ENCODE results near the gene CCDC82.

DNA sequence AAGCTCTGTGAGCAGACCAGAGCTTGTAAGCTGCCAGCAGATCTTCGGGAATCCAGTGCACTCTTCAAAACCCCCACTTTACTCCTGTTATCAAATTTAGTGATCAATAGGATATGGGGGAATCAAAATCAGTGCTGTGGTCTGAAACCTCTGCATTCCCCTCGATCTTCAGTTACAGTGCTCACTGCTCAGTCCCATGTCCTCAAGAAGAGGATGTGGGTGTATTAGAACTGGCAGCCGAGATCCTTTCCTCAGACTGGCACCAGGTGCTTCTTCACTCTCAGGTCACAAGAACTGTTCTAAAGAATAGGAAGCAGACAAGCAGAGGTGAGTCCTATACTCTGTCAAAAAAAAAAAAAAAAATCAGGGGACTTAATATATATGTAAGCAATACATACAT lies 31.4 kb downstream of the CCDC82 start:
- TF ChIP-seq, protein P1, sequence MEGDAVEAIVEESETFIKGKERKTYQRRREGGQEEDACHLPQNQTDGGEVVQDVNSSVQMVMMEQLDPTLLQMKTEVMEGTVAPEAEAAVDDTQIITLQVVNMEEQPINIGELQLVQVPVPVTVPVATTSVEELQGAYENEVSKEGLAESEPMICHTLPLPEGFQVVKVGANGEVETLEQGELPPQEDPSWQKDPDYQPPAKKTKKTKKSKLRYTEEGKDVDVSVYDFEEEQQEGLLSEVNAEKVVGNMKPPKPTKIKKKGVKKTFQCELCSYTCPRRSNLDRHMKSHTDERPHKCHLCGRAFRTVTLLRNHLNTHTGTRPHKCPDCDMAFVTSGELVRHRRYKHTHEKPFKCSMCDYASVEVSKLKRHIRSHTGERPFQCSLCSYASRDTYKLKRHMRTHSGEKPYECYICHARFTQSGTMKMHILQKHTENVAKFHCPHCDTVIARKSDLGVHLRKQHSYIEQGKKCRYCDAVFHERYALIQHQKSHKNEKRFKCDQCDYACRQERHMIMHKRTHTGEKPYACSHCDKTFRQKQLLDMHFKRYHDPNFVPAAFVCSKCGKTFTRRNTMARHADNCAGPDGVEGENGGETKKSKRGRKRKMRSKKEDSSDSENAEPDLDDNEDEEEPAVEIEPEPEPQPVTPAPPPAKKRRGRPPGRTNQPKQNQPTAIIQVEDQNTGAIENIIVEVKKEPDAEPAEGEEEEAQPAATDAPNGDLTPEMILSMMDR (conservative IDR thresholded peaks at IDR 0.05; ENCODE audit: low read depth, low read length), result no peak
- TF ChIP-seq POLR2A (IDR thresholded peaks at IDR 0.05; ENCODE audit: low read depth, low read length) (no peak), MXI1 (IDR thresholded peaks at IDR 0.05; ENCODE audit: borderline replicate concordance, low read depth, low read length) (no peak), MAFK (IDR thresholded peaks at IDR 0.05; ENCODE audit: low read depth, low read length) (no peak), RFX5 (IDR thresholded peaks at IDR 0.05; ENCODE audit: low read depth, low read length) (no peak), RAD21 (IDR thresholded peaks at IDR 0.05; ENCODE audit: low read length) (no peak)
- TF ChIP-seq, protein P2, sequence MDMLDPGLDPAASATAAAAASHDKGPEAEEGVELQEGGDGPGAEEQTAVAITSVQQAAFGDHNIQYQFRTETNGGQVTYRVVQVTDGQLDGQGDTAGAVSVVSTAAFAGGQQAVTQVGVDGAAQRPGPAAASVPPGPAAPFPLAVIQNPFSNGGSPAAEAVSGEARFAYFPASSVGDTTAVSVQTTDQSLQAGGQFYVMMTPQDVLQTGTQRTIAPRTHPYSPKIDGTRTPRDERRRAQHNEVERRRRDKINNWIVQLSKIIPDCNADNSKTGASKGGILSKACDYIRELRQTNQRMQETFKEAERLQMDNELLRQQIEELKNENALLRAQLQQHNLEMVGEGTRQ (IDR thresholded peaks at IDR 0.05; ENCODE audit: low read depth, low read length), result no peak

Data from IMR-90 (cell line).